MCF 10A (cell line): ENCODE results near the gene NFIL3. TPM values are rescaled to one million over a fixed set of nuclear protein-coding genes. Genes with fewer than 3 reads are reported as not detected.

ENCODE experiments used
- BruUV-seq: library from RNA; stranded (reverse); fragments of 400-500 nt; replicated peaks from 2 replicates; lab custom pipeline; 2021; lab: Mats Ljungman, UMichigan
- CTCF ChIA-PET: fragments of 300-600 bp; sonication (Branson Sonifier 250); formaldehyde crosslinking; extraction: SDS; loops from one replicate; lab custom pipeline; 2021; ENCODE audit warnings: antibody characterized with exemption, inconsistent platforms; lab: Yijun Ruan, JAX
- POLR2A ChIA-PET: fragments of 300-600, 350-650 bp; sonication (Branson Sonifier 250); formaldehyde crosslinking; extraction: SDS; loops from one replicate; lab custom pipeline; 2020; ENCODE audit warnings: antibody characterized with exemption, inconsistent platforms; lab: Yijun Ruan, JAX
- DNase-seq: peaks from one replicate; pipeline ENCODE4 v3.0.0-alpha.2; 2018; ENCODE audit not compliant: unreplicated experiment
- H3K27ac Mint-ChIP-seq: one replicate; pipeline ENCODE4 v1.8.0; 2022; ENCODE audit warnings: mild to moderate bottlenecking, low read depth, mixed read lengths; ENCODE audit not compliant: unreplicated experiment
- H3K27me3 Mint-ChIP-seq: one replicate; pipeline ENCODE4 v1.8.0; 2022; ENCODE audit warnings: mixed read lengths; ENCODE audit not compliant: insufficient read depth, unreplicated experiment
- H3K36me3 Mint-ChIP-seq: one replicate; pipeline ENCODE4 v1.8.0; 2022; ENCODE audit warnings: mild to moderate bottlenecking, moderate library complexity, mixed read lengths; ENCODE audit not compliant: insufficient read depth, unreplicated experiment
- H3K4me1 Mint-ChIP-seq: one replicate; pipeline ENCODE4 v1.8.0; 2022; ENCODE audit warnings: mixed read lengths; ENCODE audit not compliant: insufficient read depth, unreplicated experiment
- H3K4me3 Mint-ChIP-seq: one replicate; pipeline ENCODE4 v1.8.0; 2022; ENCODE audit warnings: mild to moderate bottlenecking, moderate library complexity, mixed read lengths; ENCODE audit not compliant: unreplicated experiment
- H3K9me3 Mint-ChIP-seq: one replicate; pipeline ENCODE4 v1.8.0; 2022; ENCODE audit warnings: mixed read lengths; ENCODE audit not compliant: unreplicated experiment
- CTCF ChIP-seq: fragments of 200-600 bp; IDR thresholded peaks from one replicate; pipeline ENCODE4 v1.8.0; 2022; ENCODE audit warnings: antibody characterized with exemption, mild to moderate bottlenecking; ENCODE audit not compliant: unreplicated experiment
- intact Hi-C: fragments of 100-400 bp; cut with micrococcal nuclease; formaldehyde crosslinking; loops from 2 replicates; pipeline ENCODE4 v1.14.1; 2022
- total RNA-seq: library from RNA; stranded (reverse); gene quantifications from 2 replicates; pipeline ENCODE4 v1.2.3, GENCODE V29; 2022

The NFIL3 gene
- total RNA-seq, 1 experiment from 2014 or later, result 76.8 TPM

GRCh38 chr9:91422758-91423711, 597 bp downstream of the NFIL3 start:
- Mint-ChIP-seq H3K36me3 (peaks cover 25% of the 10 kb centered on the region), H3K4me1 (peaks cover 41% of the 10 kb centered on the region), H3K9me3 (no peaks in the 10 kb centered on the region), H3K27ac (peak overlapping the region; percentile 99), H3K4me3 (peak overlapping the region; percentile 100), H3K27me3 (no peaks in the 10 kb centered on the region)
- ChIA-PET CTCF (interaction anchor here (0.6 to 4.6 kb wide), 5 partner anchors 82 to 508 kb away, joined by 3 to 68 read pairs (median 4); no protein-coding TSS in a partner anchor), POLR2A (interaction anchor here (0.6 to 11.8 kb wide), 41 partner anchors 9 to 658 kb away, joined by 3 to 124 read pairs (median 5); partner anchors contain the start of gene AUH)
- peak; percentile 83 for DNase-seq
- BruUV-seq, result no TSS peak
- TF ChIP-seq CTCF, result peak; percentile 24
- intact Hi-C loops, result loop anchor here (1.0 to 10.0 kb wide), 4 partner anchors 62 to 430 kb away; partner anchors contain the start of gene AUH

- peak; percentile 50 for DNase-seq
- TF ChIP-seq CTCF, result no peak
- BruUV-seq, result TSS peak; percentile 41
- CTCF ChIA-PET, result interaction anchor here (0.6 to 0.7 kb wide), 3 partner anchors 272 to 713 kb away, joined by 3 to 4 read pairs (median 4); no protein-coding TSS in a partner anchor
- Mint-ChIP-seq H3K4me1 (peaks cover 48% of the 10 kb centered on the region), H3K9me3 (no peaks in the 10 kb centered on the region), H3K36me3 (peaks cover 25% of the 10 kb centered on the region), H3K27ac (peak overlapping the region; percentile 99), H3K4me3 (peak overlapping the region; percentile 100), H3K27me3 (no peaks in the 10 kb centered on the region)
- intact Hi-C loops, result loop anchor here (2.0 to 10.0 kb wide), 3 partner anchors 147 to 429 kb away; no protein-coding TSS in a partner anchor
- POLR2A ChIA-PET, result interaction anchor here (0.6 to 11.8 kb wide), 25 partner anchors 10 to 659 kb away, joined by 3 to 124 read pairs (median 5); partner anchors contain the start of gene AUH
Observed at GRCh38 chr9:91421971-91422757, 1.5 kb downstream of the NFIL3 start.

GRCh38 chr9:91421128-91421765, 2.4 kb downstream of the NFIL3 start:
- ChIA-PET CTCF (interaction anchor here (0.8 to 1.1 kb wide), 2 partner anchors 16 to 120 kb away, joined by 3 read pairs; no protein-coding TSS in a partner anchor), POLR2A (interaction anchor here (0.6 to 11.8 kb wide), 14 partner anchors 8 to 478 kb away, joined by 3 to 124 read pairs (median 4); partner anchors contain the start of gene AUH)
- intact Hi-C loops, result loop anchor here (5.0 to 10.0 kb wide), 2 partner anchors 146 to 224 kb away; no protein-coding TSS in a partner anchor
- Mint-ChIP-seq H3K4me1 (peaks cover 53% of the 10 kb centered on the region), H3K27ac (peak overlapping the region; percentile 99), H3K4me3 (peak overlapping the region; percentile 100), H3K36me3 (peaks cover 29% of the 10 kb centered on the region), H3K9me3 (no peaks in the 10 kb centered on the region), H3K27me3 (no peaks in the 10 kb centered on the region)
- no peak for TF ChIP-seq CTCF
- BruUV-seq, result no TSS peak
- DNase-seq, result no peak
